Pancreas (tissue), 10 donors: ENCODE measurements around the gene FAHD1. TPM values are rescaled to one million over a fixed set of nuclear protein-coding genes. Genes with fewer than 3 reads are reported as not detected.

Source experiments
- ATAC-seq, 4 donors: fragments of 200-7000 bp; cut with Tn5 transposase; one replicate each; pipeline versions ENCODE4 v1.8.0 to v1.9.1; 2020; ENCODE audit warnings: mild to moderate bottlenecking in 4 of 4, moderate library complexity in 4 of 4
- DNase-seq, 6 donors: peaks; one replicate each; pipeline ENCODE4 v3.0.0-alpha.2; 2020
- FAIRE-seq: peaks from 2 replicates; lab custom pipeline; 2012; peaks lifted over from hg19 to GRCh38; lab: Jason Lieb, UNC
- H3K27ac ChIP-seq, 4 donors: fragments of 200-600 bp; sonication (generic); 1 replicate in 3 of 4; 2 replicates in 1 of 4; pipeline versions ENCODE4 v1.5.0 to v1.8.0; 2020
- H3K27me3 ChIP-seq, 4 donors: fragments of 200-600 bp; one replicate each; pipeline ENCODE4 v1.8.0; 2021
- H3K36me3 ChIP-seq, 3 donors: fragments of 200-600 bp; sonication (generic) in 1 of 3; one replicate each; pipeline versions ENCODE4 v1.5.0 to v1.8.0; 2020 to 2021
- H3K4me1 ChIP-seq, 3 donors: fragments of 200-600 bp; one replicate each; pipeline ENCODE4 v1.8.0; 2021
- H3K4me3 ChIP-seq, 4 donors: fragments of 200-600 bp; sonication (generic) in 2 of 4; one replicate each; pipeline versions ENCODE4 v1.5.0 to v1.8.0; 2020 to 2021
- H3K9me3 ChIP-seq, 4 donors: fragments of 200-600 bp; one replicate each; pipeline ENCODE4 v1.8.0; 2021
- whole genome bisulfite sequencing, 2 donors: extraction: QIAGEN DNeasy Blood & Tissue Kit; methylation state at CpG; one replicate each; pipeline ENCODE4 v1.1.7; 2013; 5-methylcytosine and 5-hydroxymethylcytosine counted together
- intact Hi-C, 3 donors: fragments of 100-400 bp; cut with DNase I; formaldehyde crosslinking; loops; one replicate each; pipeline versions ENCODE4 v1.11.1 to v1.14.2; 2022
- polyA plus RNA-seq, 2 donors: library from polyadenylated mRNA; stranded (reverse); fragments of 200-250 nt; gene quantifications; one replicate each; pipeline ENCODE4 v1.2.3, GENCODE V29; 2013
- total RNA-seq, 6 donors: library from RNA; stranded (reverse); fragmentation: NEBNext Ultra II Directional in 4 of 6; extraction: Animal tissue kit (Norgen Biotek cat#: 25700) in 4 of 6; gene quantifications; one replicate each; pipeline versions ENCODE4 v1.2.1 to v1.2.4, GENCODE V29; 2021 to 2023
- TF ChIP-seq, protein P1 (sequence below), 4 donors: fragments of 200-600 bp; sonication (generic) in 3 of 4; IDR thresholded peaks; one replicate each; pipeline versions ENCODE4 v1.5.0 to v1.8.0; 2021; ENCODE audit warnings: antibody characterized with exemption in 4 of 4
- donor health status: healthy with polysubstance abuse.
- donor health status: DM: no; HTN: no; CAD: no; lungs with moderate emphysema.
- donor health status: DM: no; HTN: no; CAD: no.
- donor health status: control.
- donor health status: control.
- donor health status: Bipolar disorder and iron deficiency.
- donor health status: DM: yes; HTN: yes; CAD: no.
- donor health status: DM: no; HTN: no; CAD: no.
- donor health status: DM: no; HTN: no; CAD: no.
- donor health status: DM: yes; HTN: yes; CAD: no.

FAHD1 gene
- total and polyA plus RNA-seq, 8 donors = 5.1 to 14.4 (median 12.2) TPM

- WGBS, 2 donors = 90 to 95% methylated on average over 24 of the region's 24 CpGs
- Histone ChIP-seq H3K9me3 (no peaks in the 10 kb centered on the region), H3K27me3 (no peaks in the 10 kb centered on the region), H3K4me3 (no peak overlapping the region), H3K4me1 (peaks cover 0 to 11% (median 6%) of the 10 kb centered on the region in 3 donors), H3K27ac (no peak overlapping the region), H3K36me3 (peaks cover 0 to 28% (median 10%) of the 10 kb centered on the region in 3 donors)
- DNase-seq (no peak), ATAC-seq (no peak), FAIRE-seq (no peak)
- TF ChIP-seq, protein P1, sequence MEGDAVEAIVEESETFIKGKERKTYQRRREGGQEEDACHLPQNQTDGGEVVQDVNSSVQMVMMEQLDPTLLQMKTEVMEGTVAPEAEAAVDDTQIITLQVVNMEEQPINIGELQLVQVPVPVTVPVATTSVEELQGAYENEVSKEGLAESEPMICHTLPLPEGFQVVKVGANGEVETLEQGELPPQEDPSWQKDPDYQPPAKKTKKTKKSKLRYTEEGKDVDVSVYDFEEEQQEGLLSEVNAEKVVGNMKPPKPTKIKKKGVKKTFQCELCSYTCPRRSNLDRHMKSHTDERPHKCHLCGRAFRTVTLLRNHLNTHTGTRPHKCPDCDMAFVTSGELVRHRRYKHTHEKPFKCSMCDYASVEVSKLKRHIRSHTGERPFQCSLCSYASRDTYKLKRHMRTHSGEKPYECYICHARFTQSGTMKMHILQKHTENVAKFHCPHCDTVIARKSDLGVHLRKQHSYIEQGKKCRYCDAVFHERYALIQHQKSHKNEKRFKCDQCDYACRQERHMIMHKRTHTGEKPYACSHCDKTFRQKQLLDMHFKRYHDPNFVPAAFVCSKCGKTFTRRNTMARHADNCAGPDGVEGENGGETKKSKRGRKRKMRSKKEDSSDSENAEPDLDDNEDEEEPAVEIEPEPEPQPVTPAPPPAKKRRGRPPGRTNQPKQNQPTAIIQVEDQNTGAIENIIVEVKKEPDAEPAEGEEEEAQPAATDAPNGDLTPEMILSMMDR (IDR thresholded peaks at IDR 0.05) = no peak
- intact Hi-C loops = no loop called here
Measured at GRCh38 chr16:1821861-1822611, 5.0 kb upstream of the FAHD1 start.

GRCh38 chr16:1822801-1823200, 4.2 kb upstream of the FAHD1 start:
- TF ChIP-seq, protein P1 (IDR thresholded peaks at IDR 0.05) = no peak
- no peak for ATAC-seq
- H3K27ac ChIP-seq = no peak overlapping the region
- WGBS, 2 donors = 88 to 96% methylated on average over 15 to 16 of the region's 16 CpGs
- intact Hi-C loops = no loop called here
- no peak for FAIRE-seq
- no peak overlapping the region for H3K4me3 ChIP-seq
- no peaks in the 10 kb centered on the region for H3K27me3 ChIP-seq
- peaks cover 0 to 27% (median 9%) of the 10 kb centered on the region in 3 donors for H3K36me3 ChIP-seq
- peaks cover 0 to 11% (median 6%) of the 10 kb centered on the region in 3 donors for H3K4me1 ChIP-seq
- H3K9me3 ChIP-seq = no peaks in the 10 kb centered on the region
- DNase-seq = no peak

DNA sequence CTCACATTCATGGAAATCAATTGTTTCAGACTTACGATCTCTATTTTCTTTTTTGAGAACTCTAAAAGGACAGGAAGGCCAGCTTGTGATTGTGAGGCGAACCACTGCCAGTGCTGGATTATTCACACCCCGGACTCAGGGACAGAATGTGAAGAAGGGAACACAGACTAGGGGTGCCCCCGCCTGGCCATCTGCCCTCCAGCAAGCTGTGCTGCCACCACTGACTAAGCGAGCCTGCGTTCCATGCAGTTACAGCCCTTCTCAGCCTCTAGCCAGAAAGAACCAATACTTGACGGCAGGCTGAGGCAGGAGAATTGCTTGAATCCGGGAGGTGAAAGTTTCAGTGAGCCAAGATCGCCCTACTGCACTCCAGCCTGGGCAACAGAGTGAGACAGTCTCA, 3.2 kb upstream of the FAHD1 start:
- no peak for ATAC-seq
- peak in 1 of 6 donors; percentile 59 for DNase-seq
- 36 to 49% methylated on average over 9 of the region's 9 CpGs for WGBS, 2 donors
- TF ChIP-seq, protein P1 (IDR thresholded peaks at IDR 0.05) = no peak
- FAIRE-seq = no peak
- intact Hi-C loops = no loop called here
- Histone ChIP-seq H3K27ac (no peak overlapping the region), H3K36me3 (peaks cover 0 to 27% (median 9%) of the 10 kb centered on the region in 3 donors), H3K27me3 (no peaks in the 10 kb centered on the region), H3K4me3 (no peak overlapping the region), H3K9me3 (no peaks in the 10 kb centered on the region), H3K4me1 (peaks cover 7 to 16% (median 14%) of the 10 kb centered on the region in 3 donors)

DNA sequence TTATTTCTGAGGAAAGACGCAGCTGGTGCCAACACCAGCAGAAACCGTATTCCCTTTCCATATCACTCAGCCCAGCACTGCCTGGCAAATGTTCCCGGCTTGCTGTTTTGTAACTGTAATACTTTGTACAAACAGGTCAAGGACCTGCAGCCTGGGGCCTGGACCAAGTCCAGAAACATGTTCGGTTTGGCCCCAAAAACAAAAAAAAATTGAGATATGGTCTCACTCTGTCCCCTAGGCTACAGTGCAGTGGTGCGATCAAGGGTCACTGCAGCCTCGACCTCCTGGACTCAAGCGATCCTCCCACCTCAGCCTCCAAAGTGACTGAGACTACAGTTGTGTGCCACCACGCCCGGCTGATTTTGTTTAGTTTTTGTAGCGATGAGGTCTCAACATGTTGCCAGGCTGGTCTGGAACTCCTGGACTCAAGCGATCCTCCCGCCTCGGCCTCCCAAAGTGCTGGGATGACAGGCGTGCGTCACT, 1.6 kb upstream of the FAHD1 start:
- peaks cover 21 to 30% (median 23%) of the 10 kb centered on the region in 3 donors for H3K4me1 ChIP-seq
- 24 to 25% methylated on average over 15 of the region's 15 CpGs for WGBS, 2 donors
- H3K9me3 ChIP-seq = no peaks in the 10 kb centered on the region
- H3K36me3 ChIP-seq = peaks cover 0 to 21% (median 9%) of the 10 kb centered on the region in 3 donors
- TF ChIP-seq, protein P1 (IDR thresholded peaks at IDR 0.05) = no peak
- no peaks in the 10 kb centered on the region for H3K27me3 ChIP-seq
- peak overlapping the region; percentile 40 to 96 (median 93) for H3K4me3 ChIP-seq
- peak overlapping the region; percentile 42 to 90 (median 70) for H3K27ac ChIP-seq
- DNase-seq = peak in 5 of 6 donors; percentile 58 to 87 (median 69)
- ATAC-seq = peak in 1 of 4 donors; percentile 18
- intact Hi-C loops = no loop called here
- FAIRE-seq = no peak
